HG03135 (cell line): ENCODE data around the gene MET.
A peak's percentile ranks its signal among the peaks of the same experiment; 100 is the strongest.

Experiments
- ATAC-seq: cut with Tn5 transposase; IDR thresholded peaks from one replicate; pipeline ENCODE4 v1.9.1; 2021; ENCODE audit warnings: mild to moderate bottlenecking, moderate library complexity; ENCODE audit not compliant: unreplicated experiment

Gene MET

GRCh38 chr7:116663744-116664143 lies 8.3 kb upstream of the MET start:
- ATAC-seq: no peak

DNA sequence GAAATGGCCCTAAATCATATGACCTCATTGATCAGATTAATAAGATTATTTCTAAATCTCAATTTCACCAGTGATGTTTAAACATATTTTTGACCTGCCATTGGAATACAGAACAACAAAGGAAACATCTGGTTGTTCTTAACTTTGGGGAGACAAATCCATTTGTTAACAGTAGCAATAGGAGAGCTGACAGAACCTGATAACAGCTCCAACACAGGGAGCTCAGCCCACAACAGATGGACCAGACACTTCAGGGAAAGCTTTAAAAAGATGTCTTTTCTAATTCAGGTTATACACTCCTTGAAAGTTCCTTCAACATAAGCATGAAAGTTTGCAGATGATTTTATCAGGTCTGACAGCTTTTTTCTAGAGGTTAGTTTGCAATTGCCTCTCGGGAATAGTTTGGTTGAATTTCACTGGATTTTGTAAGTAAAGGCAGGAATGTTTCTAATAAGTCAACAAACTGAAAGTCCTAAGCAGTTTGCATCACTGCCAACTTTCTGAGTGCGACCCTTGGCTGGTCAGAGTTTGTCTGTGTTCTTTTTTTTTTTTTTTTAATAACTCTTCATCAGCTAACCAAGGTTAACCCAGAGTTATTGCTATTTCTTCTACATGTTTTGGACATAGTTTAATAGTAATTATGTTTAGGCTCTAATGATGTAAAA lies 6.5 kb upstream of the MET start:
- no peak for ATAC-seq

GRCh38 chr7:116669769-116670168 lies 2.2 kb upstream of the MET start:
- no peak for ATAC-seq

DNA sequence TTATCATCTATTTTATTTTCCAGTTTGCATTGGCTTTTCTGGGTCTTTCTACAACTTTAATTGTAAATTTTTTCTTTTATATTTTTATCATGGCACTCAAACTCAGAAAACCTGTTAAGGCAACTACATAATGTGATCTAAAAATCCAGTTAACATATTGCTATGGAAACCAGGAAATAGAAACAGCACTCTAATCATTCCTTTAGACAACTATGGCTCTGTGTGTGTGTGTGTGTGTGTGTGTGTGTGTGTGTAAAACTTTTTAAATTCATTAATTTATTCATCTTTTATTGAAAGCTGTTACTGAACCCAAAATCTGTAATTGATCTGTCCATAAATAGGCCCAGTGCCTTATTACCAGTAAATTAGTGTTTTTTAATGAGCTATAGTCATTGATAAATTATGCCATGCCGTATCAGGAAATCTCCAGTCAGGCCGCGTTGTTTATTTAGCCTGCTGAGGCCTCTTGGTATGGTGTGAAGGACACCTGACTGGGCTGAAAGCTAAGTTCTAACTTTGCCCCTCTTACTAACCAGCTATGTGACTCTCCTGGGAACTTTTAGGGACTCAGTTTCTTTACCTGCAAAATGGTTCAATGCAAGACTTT lies 1.5 kb upstream of the MET start:
- ATAC-seq: no peak

DNA sequence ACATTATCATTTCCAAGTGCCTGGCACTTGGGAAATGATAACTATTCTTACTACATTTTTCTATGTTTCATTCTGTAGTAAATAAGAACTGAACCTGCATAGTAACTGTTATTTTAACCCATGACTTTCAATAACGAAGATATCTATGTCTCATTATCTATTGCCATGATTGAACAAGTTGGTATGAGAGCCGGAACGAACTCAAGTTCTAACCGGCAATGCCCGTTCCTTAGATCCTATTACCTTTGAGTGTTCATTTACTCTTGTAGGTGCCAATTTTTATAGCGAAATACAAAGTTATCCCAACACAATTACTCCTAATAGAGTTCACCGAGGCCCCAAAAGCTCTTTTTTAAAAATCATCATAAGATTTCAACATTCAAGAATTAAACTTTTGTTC lies 885 bp upstream of the MET start:
- ATAC-seq: no peak

GRCh38 chr7:116672596-116673456 lies 830 bp downstream of the MET start:
- ATAC-seq: no peak

GRCh38 chr7:116673457-116673865 lies 1.5 kb downstream of the MET start:
- ATAC-seq: no peak

- ATAC-seq: no peak
Measured at GRCh38 chr7:116674508-116675173, 2.6 kb downstream of the MET start.

DNA sequence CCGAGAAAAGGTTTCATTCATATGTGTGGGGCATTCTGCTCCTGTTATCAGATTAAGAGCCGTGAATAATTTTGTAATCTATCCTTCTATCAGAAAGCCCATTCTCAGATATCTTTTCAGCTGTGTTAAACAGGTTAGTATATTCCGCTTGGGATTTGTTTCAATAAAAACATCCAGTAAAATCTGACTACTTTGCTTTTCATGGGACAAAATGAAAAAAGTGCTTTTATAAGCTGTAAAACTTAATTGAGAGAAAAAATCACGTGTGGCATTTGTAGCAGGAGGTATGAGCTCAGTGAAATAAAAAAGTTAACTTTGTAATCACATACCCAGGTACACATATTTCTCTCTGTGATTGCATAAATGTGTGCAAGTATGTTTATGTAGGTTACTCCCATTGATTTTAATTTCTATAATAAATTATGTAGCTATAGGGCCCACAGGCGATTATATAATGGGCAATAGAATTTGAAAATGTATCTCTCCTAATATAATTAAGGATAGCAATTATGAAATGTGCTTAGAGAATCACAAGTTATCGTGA lies 3.9 kb downstream of the MET start:
- ATAC-seq: no peak

GRCh38 chr7:116678780-116679179 lies 6.8 kb downstream of the MET start:
- no peak for ATAC-seq

DNA sequence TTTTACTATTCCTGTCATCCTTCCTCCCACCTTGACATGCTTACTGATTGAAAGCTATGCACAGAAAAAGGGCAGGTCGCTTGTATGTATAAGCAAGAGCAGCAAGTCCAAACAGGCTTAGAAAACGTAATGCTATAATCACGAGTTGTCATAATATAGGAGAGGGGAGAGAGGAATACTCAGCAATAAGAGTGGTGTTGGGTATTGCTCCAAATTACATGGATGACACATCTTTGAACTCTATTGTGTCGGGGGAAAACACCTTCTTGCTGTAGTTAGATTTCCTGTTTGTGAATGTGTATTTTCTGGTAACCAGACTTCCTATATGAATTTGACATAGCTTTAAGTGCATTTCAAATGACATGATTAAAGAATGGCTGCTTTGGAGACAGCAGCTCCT lies 7.5 kb downstream of the MET start:
- ATAC-seq: peak; percentile 49

DNA sequence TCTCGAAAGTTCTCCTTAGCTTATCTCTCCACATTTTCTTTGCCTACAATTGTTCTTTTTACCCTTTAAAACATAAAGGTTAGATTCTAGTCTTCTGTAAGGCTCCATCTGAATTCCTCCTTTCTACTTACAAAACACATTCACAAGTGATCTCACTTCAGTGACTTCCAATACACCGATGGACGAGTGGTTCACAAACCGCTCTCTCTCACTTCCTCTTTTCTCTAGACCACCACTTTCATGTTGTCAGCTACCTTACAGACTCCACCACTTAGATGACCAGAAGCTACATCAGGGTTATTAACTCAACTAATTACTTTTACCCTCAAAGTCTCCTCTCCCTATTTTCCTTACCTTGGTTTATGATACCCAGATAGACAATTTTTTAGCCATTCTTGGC lies 11.8 kb downstream of the MET start:
- ATAC-seq: peak; percentile 100

GRCh38 chr7:116686033-116686432 lies 14.0 kb downstream of the MET start:
- no peak for ATAC-seq

- no peak for ATAC-seq
Measured at GRCh38 chr7:116686812-116687419, 14.9 kb downstream of the MET start.

DNA sequence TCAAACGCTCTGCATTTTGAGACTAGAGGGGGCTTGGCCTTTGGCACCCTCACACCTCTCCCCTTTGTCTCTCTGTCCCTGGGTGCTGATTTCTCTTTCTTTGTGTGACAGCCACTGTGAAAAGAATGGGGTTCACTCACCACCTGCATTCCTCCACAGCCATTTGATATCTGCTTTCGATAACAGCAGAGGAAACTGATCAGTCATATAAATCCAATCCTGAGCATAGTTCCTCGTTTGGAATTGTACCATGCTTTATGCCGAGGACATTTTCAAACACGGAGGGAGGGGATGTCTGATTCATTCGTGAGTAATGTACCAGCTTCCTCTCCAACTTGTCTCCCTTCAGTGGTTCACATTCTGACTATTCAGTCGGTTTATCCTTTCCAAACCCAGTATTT lies 15.8 kb downstream of the MET start:
- ATAC-seq: no peak

- ATAC-seq: no peak
Measured at GRCh38 chr7:116689790-116690259, 17.8 kb downstream of the MET start.

GRCh38 chr7:116691664-116692063 lies 19.7 kb downstream of the MET start:
- ATAC-seq: no peak

DNA sequence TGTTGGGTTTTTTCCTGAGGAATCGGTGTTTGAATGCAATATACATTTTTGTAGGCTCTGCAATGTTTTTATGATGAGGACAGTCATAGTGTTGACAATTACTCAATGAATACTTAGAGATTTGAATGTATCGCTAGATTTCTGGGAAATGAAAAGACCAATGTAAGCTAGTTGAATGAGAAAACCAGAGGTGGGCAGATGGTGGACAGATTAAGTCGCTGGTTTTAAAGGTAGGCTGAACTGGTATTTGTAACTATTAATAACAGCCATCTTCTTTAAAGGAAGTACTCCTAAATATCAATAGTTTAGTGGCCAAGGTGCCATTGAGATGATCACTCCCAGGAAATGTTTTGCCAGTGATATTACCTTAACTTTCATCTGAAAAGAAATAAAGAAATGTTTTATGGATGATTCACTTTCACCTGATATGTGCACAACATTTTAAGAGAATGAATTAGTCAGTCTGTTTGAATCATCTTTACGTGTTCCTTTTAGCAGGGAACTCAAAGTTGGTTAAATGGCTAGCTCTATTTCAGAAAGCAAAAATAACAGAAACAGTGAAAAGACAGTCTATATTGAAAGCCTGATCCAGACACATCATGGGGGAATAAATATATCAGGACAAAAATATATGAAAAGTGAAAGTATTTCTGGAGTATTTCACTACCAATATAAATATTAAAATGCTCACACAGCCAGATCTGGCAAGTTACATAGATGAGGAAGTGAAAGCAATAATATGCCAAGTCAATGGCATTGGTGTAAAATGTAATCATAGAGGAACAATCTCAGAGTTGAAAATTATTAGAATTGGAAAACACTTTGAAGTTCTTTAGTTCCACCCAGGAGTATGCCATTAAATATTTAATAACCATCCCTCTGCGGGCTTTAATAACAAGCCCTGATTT lies 20.7 kb downstream of the MET start:
- no peak for ATAC-seq

DNA sequence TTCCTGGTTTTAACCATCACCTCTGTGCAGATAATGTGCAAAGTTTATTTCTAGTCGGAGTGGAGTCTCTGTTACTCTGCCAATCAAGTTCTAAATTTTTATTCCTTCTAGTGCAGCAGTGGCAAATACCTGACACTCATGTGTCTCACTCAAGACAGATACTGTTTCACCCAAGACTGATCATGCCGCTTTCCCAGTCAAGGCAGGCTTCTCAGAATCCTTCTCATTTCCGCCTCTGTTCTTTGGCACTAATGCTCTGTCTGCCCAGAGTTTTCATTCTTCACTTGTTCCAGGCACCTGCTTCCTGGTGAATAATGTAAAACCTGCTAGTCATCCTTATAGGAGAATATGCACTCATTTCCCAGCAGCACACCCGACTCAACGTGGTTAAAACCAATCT lies 24.7 kb downstream of the MET start:
- ATAC-seq: no peak

GRCh38 chr7:116697152-116697551 lies 25.2 kb downstream of the MET start:
- no peak for ATAC-seq
